ENCODE measurements around the gene KIAA0319L. TPM values are rescaled to one million over a fixed set of nuclear protein-coding genes. Genes with fewer than 3 reads are reported as not detected.

Gene KIAA0319L
- total RNA-seq, 1 experiment from 2014 or later: 70.0 TPM

GRCh38 chr1:35565742-35566133 lies 8.5 kb upstream of the KIAA0319L start:
- POLR2A ChIA-PET: no interaction called here
- H3K4me3 Mint-ChIP-seq: no peak overlapping the region
- CTCF ChIA-PET: interaction anchor here (0.9 to 2.3 kb wide), 7 partner anchors 80 to 152 kb away, joined by 3 to 52 read pairs (median 12); partner anchors contain the start of gene C1orf216

GRCh38 chr1:35564884-35565741 lies 7.9 kb upstream of the KIAA0319L start:
- TF ChIP-seq RELA (CRISPR knock-in tag; IDR thresholded peaks at IDR 0.05; ENCODE audit: borderline replicate concordance) (0 out of 2 replicates have a peak, but pooled peaks have one; percentile 17), NR2C2 (CRISPR knock-in tag; IDR thresholded peaks at IDR 0.05) (no peak), IRF1 (CRISPR knock-in tag; IDR thresholded peaks at IDR 0.05) (0 out of 2 replicates have a peak, but pooled peaks have one; percentile 14)
- ATAC-seq: no peak
- ChIA-PET CTCF (interaction anchor here (0.5 to 2.3 kb wide), 50 partner anchors 9 to 606 kb away, joined by 3 to 52 read pairs (median 4); partner anchors contain the start of genes C1orf216, CLSPN and TFAP2E), POLR2A (interaction anchor here (0.6 kb wide), 1 partner anchor 342 kb away, joined by 4 read pairs; no protein-coding TSS in a partner anchor)
- Mint-ChIP-seq H3K4me3 (no peak overlapping the region), H3K27me3 (ENCODE audit: low read depth) (peaks cover 14% of the 10 kb centered on the region), H3K27ac (no peak overlapping the region), H3K4me1 (peaks cover 6% of the 10 kb centered on the region), H3K9me3 (no peaks in the 10 kb centered on the region), H3K36me3 (peaks cover 30% of the 10 kb centered on the region)
- no peak for DNase-seq (ENCODE audit: low spot score)

More at GRCh38 chr1:35565742-35566133, 8.5 kb upstream of the KIAA0319L start:
- Mint-ChIP-seq H3K36me3 (peaks cover 30% of the 10 kb centered on the region), H3K27me3 (ENCODE audit: low read depth) (peaks cover 20% of the 10 kb centered on the region), H3K27ac (no peak overlapping the region), H3K9me3 (no peaks in the 10 kb centered on the region), H3K4me1 (peaks cover 6% of the 10 kb centered on the region)
- ATAC-seq (no peak), DNase-seq (ENCODE audit: low spot score) (no peak)
- TF ChIP-seq NFYB (CRISPR knock-in tag; conservative IDR thresholded peaks at IDR 0.05; ENCODE audit: low read depth) (no peak), ERG (CRISPR knock-in tag; IDR thresholded peaks at IDR 0.05) (no peak), RELA (CRISPR knock-in tag; IDR thresholded peaks at IDR 0.05; ENCODE audit: borderline replicate concordance) (0 out of 2 replicates have a peak, but pooled peaks have one; percentile 2), IRF2 (CRISPR knock-in tag; IDR thresholded peaks at IDR 0.05; ENCODE audit: borderline replicate concordance, low read depth) (no peak)

- ChIA-PET POLR2A (interaction anchor here (0.6 kb wide), 1 partner anchor 341 kb away, joined by 4 read pairs; no protein-coding TSS in a partner anchor), CTCF (interaction anchor here (0.5 to 2.3 kb wide), 50 partner anchors 8 to 605 kb away, joined by 3 to 52 read pairs (median 4); partner anchors contain the start of genes C1orf216, CLSPN and TFAP2E)
- ATAC-seq (peak; percentile 81), DNase-seq (ENCODE audit: low spot score) (peak; percentile 92)
- Mint-ChIP-seq H3K27ac (peak overlapping the region; percentile 58), H3K4me3 (no peak overlapping the region), H3K4me1 (peaks cover 6% of the 10 kb centered on the region), H3K36me3 (peaks cover 30% of the 10 kb centered on the region), H3K27me3 (ENCODE audit: low read depth) (peaks cover 5% of the 10 kb centered on the region), H3K9me3 (no peaks in the 10 kb centered on the region)
- TF ChIP-seq RORB (CRISPR knock-in tag; IDR thresholded peaks at IDR 0.05) (no peak), CTCF (IDR thresholded peaks at IDR 0.05) (peak; percentile 72)
Measured at GRCh38 chr1:35564037-35564883, 7.1 kb upstream of the KIAA0319L start.

- Mint-ChIP-seq H3K4me1 (peaks cover 9% of the 10 kb centered on the region), H3K4me3 (no peak overlapping the region), H3K27ac (no peak overlapping the region), H3K36me3 (peaks cover 30% of the 10 kb centered on the region), H3K9me3 (no peaks in the 10 kb centered on the region), H3K27me3 (ENCODE audit: low read depth) (no peaks in the 10 kb centered on the region; the same call in 1 of the 2 replicates)
- POLR2A ChIA-PET: no interaction called here
- no peak for DNase-seq (ENCODE audit: low spot score)
- ATAC-seq: no peak
- CTCF ChIA-PET: no interaction called here
- TF ChIP-seq ATF1 (CRISPR knock-in tag; IDR thresholded peaks at IDR 0.05) (no peak), RORB (CRISPR knock-in tag; IDR thresholded peaks at IDR 0.05) (no peak), MXD4 (CRISPR knock-in tag; IDR thresholded peaks at IDR 0.05; ENCODE audit: borderline replicate concordance) (no peak), SMAD4 (CRISPR knock-in tag; IDR thresholded peaks at IDR 0.05) (no peak), NR1H2 (CRISPR knock-in tag; IDR thresholded peaks at IDR 0.05) (no peak), IRF1 (CRISPR knock-in tag; IDR thresholded peaks at IDR 0.05) (no peak), ELF4 (CRISPR knock-in tag; IDR thresholded peaks at IDR 0.05; ENCODE audit: low read depth) (no peak), ZNF232 (CRISPR knock-in tag; IDR thresholded peaks at IDR 0.05) (no peak), TCF7 (CRISPR knock-in tag; IDR thresholded peaks at IDR 0.05; ENCODE audit: low read depth) (no peak), EMX1 (CRISPR knock-in tag; IDR thresholded peaks at IDR 0.05) (no peak)
Measured at GRCh38 chr1:35563166-35563565, 6.0 kb upstream of the KIAA0319L start.
